SK-MEL-5 (cell line): ENCODE measurements around the gene SAV1. TPM values are rescaled to one million over a fixed set of nuclear protein-coding genes. Genes with fewer than 3 reads are reported as not detected.

Experiments
- DNase-seq: peaks from one replicate; pipeline ENCODE4 v3.0.0-alpha.2; 2016; ENCODE audit warnings: low read depth, low spot score
- in situ Hi-C: cut with HindIII; loops from 2 replicates; pipeline ENCODE4 v1.10.0; 2016; ENCODE audit warnings: low sequenced_read_pairs, high pct_unique_total_duplicates, low pct_unique_long_range_greater_than_20kb
- total RNA-seq: library from RNA; depleted of rRNA; stranded (reverse); fragments of >200 nt; shearing (Covaris generic); gene quantifications from 2 replicates; pipeline ENCODE4 v1.2.3, GENCODE V29; 2014

Gene SAV1
- total RNA-seq, 1 experiment from 2014 or later, result 26.3 TPM

DNA sequence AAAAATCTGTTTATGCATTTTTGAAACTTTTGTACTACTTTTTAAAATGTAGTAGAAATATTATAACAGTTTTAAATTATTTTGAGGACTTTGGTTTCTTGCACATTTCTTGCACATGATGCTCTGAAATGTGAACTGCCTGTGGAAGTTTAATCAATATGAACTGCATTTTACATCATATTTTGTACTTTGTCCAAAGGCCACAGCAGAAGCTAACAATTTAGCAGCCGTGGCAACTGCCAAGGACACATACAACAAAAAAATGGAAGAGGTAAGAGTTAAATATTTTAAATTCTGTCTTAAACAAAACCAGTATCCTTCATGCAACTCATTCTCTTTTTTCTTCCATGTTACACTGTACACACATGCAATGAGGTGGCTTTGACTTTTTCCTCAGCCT lies 45.1 kb downstream of the SAV1 start:
- DNase-seq, result no peak
- in situ Hi-C loops, result loop anchor here (25.0 kb wide), 1 partner anchor 89 kb away; no protein-coding TSS in a partner anchor

DNA sequence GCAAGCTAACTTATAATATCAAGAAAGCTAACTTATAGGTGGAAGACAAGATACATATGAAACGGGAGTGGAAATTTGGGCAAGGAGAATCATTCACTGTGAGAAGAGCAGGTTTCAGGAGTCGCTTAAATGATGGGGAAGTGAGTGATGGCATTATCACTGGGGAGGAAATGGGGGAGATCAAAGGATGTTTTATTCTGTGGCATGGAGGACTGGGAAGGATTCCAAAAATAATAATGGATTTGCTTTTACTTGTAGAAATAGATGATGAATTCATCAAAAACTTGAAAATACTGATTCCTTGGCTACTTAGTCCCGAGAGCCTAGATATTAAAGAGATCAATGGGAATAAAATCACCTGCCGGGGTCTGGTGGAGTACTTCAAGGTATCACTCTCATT lies 47.8 kb downstream of the SAV1 start:
- DNase-seq, result no peak
- in situ Hi-C loops, result loop anchor here (25.0 kb wide), 1 partner anchor 92 kb away; no protein-coding TSS in a partner anchor

DNA sequence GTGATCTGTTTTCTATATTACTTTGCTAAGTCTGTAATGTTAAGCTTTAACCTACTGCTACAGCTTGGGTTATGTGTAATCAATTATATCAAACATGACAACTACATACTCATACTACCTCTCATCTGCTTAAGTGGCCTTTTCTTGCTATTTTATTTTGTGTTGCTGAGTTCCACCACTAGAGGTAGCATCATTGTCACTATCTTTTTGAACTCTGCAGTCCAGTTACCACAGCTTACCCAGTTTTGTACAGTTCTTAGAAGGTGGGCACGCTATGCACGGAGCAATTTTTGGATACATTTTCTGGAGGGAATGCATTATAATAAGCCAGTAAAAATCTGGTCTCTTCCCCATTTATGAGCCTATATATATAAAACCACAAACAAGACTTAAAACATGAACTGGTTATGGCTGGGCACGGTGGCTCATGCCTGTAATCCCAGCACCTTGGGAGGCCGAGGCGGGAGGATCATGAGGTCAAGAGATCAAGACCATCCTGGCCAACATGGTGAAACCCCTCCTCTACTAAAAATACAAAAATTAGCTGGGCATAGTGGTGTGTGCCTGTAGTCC lies 48.5 kb downstream of the SAV1 start:
- in situ Hi-C loops, result loop anchor here (25.0 kb wide), 1 partner anchor 93 kb away; no protein-coding TSS in a partner anchor
- DNase-seq, result peak; percentile 66

DNA sequence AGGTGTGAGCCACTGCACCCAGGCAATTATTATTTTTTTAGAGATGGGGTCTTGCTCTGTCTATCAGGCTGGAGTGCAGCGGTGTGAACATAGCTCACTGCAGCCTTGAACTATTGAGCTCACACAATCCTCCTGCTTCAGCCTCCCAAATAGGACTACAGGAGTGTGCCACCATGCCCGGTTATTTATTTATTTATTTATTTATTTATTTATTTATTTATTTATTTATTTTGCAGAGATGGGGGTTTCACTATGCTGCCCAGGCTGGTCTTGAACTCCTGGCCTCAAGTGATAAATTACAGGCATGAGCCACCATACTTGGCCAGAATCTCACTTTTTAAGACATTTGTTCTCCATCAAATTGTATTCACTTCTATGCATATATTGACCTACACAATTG lies 51.8 kb downstream of the SAV1 start:
- no peak for DNase-seq
- in situ Hi-C loops, result loop anchor here (25.0 kb wide), 1 partner anchor 96 kb away; no protein-coding TSS in a partner anchor

DNA sequence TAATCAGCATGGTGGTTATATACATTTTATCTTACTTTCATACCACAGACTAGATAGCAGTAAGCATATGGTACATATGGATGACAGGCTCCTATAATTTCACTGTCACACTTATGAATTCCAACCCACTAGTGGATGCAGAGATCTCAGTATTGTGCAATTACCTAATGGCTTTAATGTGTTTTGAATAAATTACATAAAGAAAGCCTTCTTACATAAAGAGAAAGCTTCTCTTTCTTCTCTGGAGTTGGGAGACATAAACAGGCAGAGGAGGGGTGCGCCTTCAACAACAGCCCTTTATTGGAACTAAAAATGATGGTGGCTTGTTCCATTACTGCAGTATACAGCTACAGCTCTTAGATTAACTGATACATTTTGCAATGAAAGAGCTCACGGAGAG lies 52.6 kb downstream of the SAV1 start:
- in situ Hi-C loops, result loop anchor here (25.0 kb wide), 1 partner anchor 97 kb away; no protein-coding TSS in a partner anchor

DNA sequence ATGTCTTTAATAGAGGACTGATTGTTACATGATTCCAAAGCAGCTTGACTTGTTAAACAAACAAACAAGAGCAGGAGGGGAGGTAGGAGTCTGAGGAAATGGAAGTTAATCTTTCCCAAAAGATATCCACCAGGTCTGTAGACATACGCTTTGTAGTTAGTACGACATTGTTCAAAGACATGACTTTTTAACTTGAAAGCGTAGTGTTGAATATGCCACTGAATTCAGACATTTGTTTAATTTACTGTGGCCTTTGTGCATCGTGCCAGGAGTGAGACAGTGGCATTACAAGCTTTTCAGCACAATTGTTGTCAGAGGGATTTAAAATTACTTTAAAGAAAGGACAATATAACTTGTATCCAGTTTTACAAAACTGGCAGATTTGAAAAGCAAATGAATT lies 53.0 kb downstream of the SAV1 start:
- DNase-seq, result no peak
- in situ Hi-C loops, result loop anchor here (25.0 kb wide), 1 partner anchor 97 kb away; no protein-coding TSS in a partner anchor

More for the DNA sequence above, 52.6 kb downstream of the SAV1 start:
- peak; percentile 69 for DNase-seq

DNA sequence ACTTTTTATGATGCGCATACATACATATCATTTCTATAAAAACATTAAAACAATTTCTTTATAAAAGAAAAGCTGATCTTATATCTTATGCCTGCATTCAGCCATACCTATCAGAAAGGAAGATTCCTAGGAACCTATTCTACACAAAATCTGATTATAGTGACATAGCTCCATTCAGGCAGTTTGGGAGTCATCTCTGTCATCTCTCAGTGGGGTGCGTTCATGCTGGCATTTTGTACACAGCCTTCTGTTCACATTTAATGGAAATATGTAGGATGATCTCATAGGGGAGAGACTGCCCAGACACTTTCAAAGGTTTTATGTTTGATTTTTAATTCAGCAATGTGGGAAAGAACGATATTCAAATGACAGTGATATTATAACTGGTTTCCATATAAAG lies 55.3 kb downstream of the SAV1 start:
- in situ Hi-C loops, result loop anchor here (25.0 kb wide), 1 partner anchor 99 kb away; no protein-coding TSS in a partner anchor

DNA sequence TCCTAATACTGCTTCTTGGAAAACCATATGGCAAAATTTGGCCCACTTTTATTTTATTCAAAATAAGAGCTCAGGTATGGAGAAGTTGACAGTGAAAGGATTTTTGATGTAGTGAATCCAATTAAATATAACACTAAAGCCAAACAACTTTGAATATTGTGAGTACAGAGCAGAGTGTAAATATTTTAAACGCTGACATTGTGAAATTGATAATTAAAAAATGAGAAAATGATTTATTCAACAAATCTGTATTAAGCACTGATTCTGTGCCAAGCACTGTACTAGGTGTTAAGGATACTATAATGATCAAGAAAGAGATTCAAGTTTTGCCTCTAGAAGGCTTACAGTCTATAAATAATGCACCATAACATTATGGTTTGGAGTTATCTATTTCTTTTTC lies 57.6 kb downstream of the SAV1 start:
- in situ Hi-C loops, result loop anchor here (25.0 kb wide), 1 partner anchor 102 kb away; no protein-coding TSS in a partner anchor
- DNase-seq, result no peak

More for the DNA sequence above, 55.3 kb downstream of the SAV1 start:
- DNase-seq, result no peak

DNA sequence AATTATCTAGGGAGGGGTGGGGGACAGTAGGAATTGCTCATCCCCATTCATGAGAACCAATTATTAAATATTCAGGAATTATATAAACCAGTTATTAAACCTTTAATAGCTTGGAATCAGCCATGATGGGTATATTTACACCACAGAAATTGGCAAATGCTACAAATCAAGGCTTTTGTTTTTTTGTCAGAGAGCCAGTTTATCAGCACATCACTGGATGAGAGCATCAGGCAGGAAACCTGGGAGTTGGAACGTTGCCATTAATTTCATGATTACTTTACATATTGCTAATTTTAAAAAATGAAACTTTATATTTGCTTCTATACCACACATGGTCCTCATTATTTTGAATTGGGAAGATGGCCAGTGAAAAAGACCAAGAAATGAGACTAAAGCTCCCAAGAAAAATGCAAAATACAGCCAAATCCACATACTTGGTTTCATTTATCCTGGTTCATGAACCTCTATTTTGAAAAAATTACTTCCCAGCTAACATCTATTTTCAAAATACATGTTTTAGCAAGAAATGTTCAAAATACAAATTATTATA lies 59.7 kb downstream of the SAV1 start:
- no peak for DNase-seq
- in situ Hi-C loops, result loop anchor here (25.0 kb wide), 1 partner anchor 104 kb away; no protein-coding TSS in a partner anchor

DNA sequence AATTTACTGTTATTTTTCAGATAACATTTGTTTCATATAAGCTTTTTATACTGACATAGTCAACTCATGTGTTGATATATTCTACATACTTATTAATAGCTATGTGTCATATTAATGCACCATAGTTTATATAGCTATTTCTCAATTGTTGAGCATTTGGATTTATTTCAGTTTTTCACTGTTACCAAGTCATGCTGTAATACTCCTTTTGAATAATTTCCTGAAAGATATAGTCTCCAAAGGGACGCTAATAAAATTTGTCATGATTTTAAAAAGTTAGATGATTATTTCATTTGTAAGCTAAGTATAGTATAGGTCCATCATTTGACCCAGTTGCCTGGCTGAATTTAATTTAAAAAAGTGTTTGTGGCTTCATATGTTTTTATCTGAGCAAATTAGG lies 60.3 kb downstream of the SAV1 start:
- DNase-seq, result no peak
- in situ Hi-C loops, result loop anchor here (25.0 kb wide), 1 partner anchor 105 kb away; no protein-coding TSS in a partner anchor

DNA sequence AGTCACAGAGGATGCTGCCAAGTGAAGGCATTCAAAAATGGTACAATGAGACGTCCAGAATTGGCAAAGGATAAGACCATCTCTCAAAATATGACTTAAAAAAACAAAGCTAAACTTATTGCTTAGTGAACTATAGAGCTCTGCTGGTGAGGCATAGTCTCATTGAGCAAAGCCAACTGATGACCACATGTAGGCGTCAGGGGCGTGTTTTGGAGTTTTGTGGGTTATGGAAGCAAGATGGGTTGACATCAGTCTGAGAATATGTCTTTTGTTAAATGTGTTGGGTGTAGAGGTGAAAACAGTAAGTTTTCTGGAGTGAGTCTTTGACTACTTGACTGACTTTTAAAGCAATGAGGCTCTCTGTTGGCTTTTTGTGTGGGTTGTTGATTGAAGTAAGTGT lies 60.9 kb downstream of the SAV1 start:
- no peak for DNase-seq
- in situ Hi-C loops, result loop anchor here (25.0 kb wide), 1 partner anchor 105 kb away; no protein-coding TSS in a partner anchor

DNA sequence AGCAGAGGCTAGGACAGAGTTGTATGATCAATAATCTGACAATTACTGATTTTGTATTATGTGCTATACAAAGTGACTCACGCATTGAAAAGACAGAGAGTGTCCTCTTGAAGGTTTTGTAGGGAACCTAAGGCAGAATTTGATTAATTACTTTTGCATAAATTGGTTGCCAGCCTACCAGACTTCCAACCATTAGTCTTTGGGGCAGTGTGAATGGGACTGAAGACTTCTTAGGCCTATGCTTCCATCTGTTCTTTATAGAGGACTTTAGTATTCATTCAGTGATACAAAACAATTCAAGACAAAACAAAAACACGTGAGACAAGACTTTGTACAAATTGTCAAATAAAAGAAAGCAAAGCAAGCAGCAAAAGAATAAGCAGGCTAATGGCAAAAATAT lies 61.6 kb downstream of the SAV1 start:
- in situ Hi-C loops, result loop anchor here (25.0 kb wide), 1 partner anchor 106 kb away; no protein-coding TSS in a partner anchor
- DNase-seq, result no peak

DNA sequence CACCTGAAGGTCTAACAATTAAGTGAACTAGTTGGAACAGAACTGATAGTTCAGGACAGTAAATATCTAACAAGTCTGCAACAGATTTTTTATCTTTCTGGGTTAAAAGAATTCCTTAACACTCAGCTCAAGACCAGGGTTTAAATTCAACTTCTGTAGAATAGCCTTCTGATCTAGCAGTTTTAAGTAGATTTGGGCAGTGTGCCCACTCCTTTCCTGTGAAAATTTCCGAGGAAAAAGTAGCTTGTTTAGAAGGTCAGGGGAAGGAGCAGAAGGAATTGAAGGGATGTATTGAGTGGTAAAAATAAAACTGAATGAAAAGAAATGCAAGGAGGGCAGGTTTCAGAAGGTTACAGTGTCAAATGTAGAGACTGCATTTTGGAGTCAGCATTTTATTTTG lies 62.3 kb downstream of the SAV1 start:
- no peak for DNase-seq
- in situ Hi-C loops, result loop anchor here (25.0 kb wide), 1 partner anchor 107 kb away; no protein-coding TSS in a partner anchor

DNA sequence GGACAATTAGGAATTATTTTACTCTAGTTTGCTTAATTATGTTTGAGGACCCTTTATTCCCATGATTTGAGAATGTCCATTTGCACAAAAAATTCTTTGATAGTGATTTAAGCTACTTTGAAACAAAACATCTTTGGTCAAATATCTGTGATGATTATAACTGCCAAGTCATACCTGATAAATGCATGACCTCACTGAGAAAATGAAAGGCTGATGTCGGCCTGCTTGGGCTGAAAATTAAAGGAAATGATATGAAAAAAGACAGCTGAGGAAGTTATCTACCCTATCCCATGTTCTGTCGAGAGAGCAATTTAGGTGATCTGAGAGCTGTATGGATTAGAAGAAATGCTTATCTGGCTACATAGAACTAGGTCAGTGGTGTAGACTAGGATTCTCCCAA lies 64.5 kb downstream of the SAV1 start:
- in situ Hi-C loops, result loop anchor here (25.0 kb wide), 1 partner anchor 109 kb away; no protein-coding TSS in a partner anchor
- no peak for DNase-seq

DNA sequence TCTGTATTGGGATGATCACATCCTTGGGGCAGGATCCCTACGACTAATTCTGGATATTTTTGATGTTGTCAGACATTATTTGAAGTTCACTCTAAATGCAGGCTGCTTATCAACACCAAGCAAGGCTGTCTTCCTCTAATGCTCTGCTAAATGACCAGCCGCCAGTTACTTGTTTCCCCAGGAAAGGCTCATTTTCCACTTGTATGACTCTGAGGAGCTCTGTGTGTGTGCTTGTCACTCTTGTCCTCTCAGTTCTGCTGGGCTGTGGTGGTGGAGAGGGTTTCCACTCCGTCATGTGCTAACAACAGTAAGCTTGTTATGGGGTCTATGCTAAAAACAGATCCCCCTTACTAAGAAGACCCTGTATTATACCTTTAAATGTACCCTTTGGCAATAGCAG lies 66.1 kb downstream of the SAV1 start:
- in situ Hi-C loops, result loop anchor here (25.0 kb wide), 1 partner anchor 110 kb away; no protein-coding TSS in a partner anchor
- DNase-seq, result no peak

DNA sequence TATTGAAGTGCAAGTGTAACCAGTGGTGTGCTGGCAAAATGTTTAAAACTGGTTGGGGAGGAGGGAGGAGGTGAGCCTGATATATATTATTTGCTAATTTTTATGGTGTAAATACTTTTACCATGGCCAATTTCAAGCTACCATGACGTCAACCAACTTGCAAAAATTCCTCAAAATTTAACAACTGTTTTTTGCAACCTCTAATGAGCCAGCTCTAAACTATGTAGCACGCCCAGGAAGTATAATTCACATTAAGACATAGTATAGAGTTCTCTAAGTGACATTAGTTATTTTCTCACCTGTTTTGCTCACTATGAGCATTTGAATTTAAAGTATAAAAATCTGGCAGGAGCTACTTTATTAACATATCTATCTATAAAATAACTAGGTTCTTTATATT lies 66.7 kb downstream of the SAV1 start:
- in situ Hi-C loops, result loop anchor here (25.0 kb wide), 1 partner anchor 111 kb away; no protein-coding TSS in a partner anchor
- no peak for DNase-seq

DNA sequence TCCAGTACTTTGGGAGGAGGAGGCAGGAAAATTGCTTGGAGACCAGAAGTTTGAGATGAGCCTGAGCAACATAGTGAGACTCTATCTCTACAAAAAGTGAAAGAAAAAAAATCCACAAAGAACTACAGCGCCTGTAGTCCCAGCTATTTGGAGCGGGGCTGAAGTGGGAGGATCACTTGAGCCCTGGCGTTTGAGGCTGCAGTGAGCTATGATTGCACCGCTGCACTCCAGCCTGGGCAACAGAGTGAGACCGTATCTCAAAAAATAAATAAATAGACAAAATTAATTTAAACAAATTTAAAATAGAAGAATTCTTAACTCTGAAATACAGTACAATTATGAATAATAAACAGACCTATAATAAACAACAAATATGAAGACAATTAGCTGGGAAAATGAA lies 67.3 kb downstream of the SAV1 start:
- in situ Hi-C loops, result loop anchor here (25.0 kb wide), 1 partner anchor 111 kb away; no protein-coding TSS in a partner anchor
- peak; percentile 55 for DNase-seq

DNA sequence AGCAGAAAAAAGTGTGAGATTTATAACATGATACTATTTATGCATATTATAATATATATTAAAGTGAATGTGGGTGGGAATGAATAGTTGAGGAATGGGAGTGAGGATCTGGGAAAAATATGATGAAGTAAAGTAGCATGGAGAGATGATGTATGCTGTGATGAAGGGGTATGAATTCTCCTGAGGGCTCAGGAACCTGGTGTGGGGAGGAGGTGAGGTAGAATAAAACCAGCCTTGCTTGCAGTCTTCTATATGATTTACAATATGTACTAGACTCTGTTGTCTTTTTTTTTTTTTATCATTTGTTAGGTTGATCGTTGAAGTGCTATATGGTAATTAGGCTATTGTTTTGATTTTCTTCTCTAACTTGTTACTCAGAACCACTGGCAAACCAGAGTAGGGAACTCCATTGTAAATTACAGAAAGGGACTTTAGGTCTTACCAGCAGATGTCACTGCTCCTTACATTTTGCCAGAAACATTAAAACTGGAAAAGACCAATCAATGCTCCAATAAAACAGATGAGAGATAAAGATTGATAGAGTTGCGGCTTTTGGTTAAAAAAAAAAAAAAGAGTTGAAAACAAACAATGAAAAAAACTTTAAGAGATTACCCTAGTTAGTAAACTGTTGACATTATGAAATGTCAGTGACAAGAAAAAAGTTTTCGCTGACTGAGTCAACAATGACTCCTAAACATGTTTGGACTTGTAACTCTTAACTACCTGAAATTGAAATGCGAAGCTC lies 68.2 kb downstream of the SAV1 start:
- in situ Hi-C loops, result loop anchor here (25.0 kb wide), 1 partner anchor 112 kb away; no protein-coding TSS in a partner anchor
- DNase-seq, result peak; percentile 67
